ENCODE results near the gene PDLIM4.

The PDLIM4 gene

GRCh38 chr5:132274050-132274792 is 16.7 kb downstream of the PDLIM4 start:
- ATAC-seq, result no peak
- Mint-ChIP-seq H3K27ac (no peak overlapping the region), H3K4me3 (no peak overlapping the region), H3K4me1 (peaks cover 8% of the 10 kb centered on the region), H3K27me3 (peaks cover 5% of the 10 kb centered on the region), H3K9me3 (no peaks in the 10 kb centered on the region), H3K36me3 (ENCODE audit: low read depth) (no peaks in the 10 kb centered on the region)
- DNase-seq, result no peak

DNA sequence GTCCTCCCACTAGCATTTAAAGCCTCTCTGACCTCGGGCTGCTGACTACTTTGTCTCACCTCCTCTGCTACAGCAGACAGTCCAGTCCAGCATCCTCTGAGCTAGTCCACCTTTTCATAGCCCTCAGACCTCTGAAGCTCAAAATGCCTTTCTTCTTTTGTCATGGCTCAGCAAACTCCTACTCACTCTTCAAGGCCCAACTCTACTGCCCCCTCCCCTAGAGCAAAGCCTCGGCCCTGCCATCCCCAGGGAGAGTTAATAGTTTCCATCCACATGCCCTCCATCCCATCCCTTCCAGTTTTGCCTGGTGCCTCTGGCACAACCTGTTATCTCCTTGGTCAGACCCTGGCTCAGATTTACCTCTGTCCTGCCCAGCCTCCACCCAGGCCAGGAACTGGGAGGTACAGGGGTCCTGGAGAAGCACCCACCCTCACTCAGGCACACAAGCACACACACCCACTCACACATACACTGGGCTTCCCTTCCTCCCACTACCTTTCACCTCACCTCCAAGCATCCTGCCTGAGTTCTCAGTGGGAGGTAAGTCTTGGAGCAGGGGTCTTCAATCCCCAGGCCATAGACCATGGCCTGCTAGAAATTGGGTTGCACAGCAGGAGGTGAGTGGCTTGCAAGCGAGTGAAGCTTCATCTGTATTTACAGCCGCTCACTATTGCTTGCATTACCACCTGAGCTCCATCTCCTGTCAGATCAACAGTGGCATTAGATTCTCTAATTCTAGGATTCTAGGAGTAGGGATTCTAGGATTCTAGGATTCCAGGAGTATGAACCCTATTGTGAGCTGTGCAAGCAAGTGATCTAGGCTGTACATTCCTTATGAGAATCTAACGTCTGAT is 18.1 kb downstream of the PDLIM4 start:
- Mint-ChIP-seq H3K36me3 (ENCODE audit: low read depth) (no peaks in the 10 kb centered on the region), H3K4me3 (no peak overlapping the region), H3K9me3 (no peaks in the 10 kb centered on the region), H3K27me3 (peaks cover 7% of the 10 kb centered on the region), H3K27ac (no peak overlapping the region), H3K4me1 (peaks cover 8% of the 10 kb centered on the region)
- DNase-seq (no peak), ATAC-seq (no peak)

GRCh38 chr5:132277256-132277655 is 19.8 kb downstream of the PDLIM4 start:
- Mint-ChIP-seq H3K4me3 (no peak overlapping the region), H3K27ac (no peak overlapping the region), H3K36me3 (ENCODE audit: low read depth) (no peaks in the 10 kb centered on the region), H3K4me1 (peaks cover 6% of the 10 kb centered on the region), H3K9me3 (no peaks in the 10 kb centered on the region), H3K27me3 (peaks cover 7% of the 10 kb centered on the region)
- DNase-seq (no peak), ATAC-seq (no peak)

GRCh38 chr5:132277971-132278853 is 20.7 kb downstream of the PDLIM4 start:
- Mint-ChIP-seq H3K4me3 (no peak overlapping the region), H3K27ac (no peak overlapping the region), H3K27me3 (peaks cover 5% of the 10 kb centered on the region), H3K9me3 (no peaks in the 10 kb centered on the region), H3K36me3 (ENCODE audit: low read depth) (no peaks in the 10 kb centered on the region), H3K4me1 (no peaks in the 10 kb centered on the region)
- ATAC-seq, result no peak
- DNase-seq, result no peak

DNA sequence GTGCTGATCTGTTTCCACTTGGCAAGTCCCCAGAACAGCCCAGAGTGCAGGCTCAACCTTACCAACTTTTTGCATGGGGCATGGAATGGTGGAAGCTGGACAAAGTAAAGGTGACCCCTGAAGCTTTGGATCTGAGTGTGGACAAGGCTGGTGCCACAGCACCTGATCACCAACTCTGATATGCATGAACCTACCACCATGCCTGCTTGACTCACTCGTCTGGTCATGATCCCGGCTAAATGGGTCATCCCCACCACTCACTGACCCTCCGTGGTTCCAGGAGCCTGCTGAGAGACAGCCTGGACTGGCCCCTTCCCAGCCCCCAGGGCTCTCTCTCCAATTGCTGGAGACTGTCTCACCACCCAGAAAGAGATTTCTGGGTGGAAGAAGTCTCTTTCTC is 22.3 kb downstream of the PDLIM4 start:
- H3K27me3 Mint-ChIP-seq, result peaks cover 3% of the 10 kb centered on the region
- H3K36me3 Mint-ChIP-seq (ENCODE audit: low read depth), result no peaks in the 10 kb centered on the region
- H3K4me3 Mint-ChIP-seq, result no peak overlapping the region
- no peak overlapping the region for H3K27ac Mint-ChIP-seq
- no peak for DNase-seq
- ATAC-seq, result no peak
- H3K4me1 Mint-ChIP-seq, result no peaks in the 10 kb centered on the region
- H3K9me3 Mint-ChIP-seq, result no peaks in the 10 kb centered on the region

- no peak for DNase-seq
- H3K4me1 Mint-ChIP-seq, result no peaks in the 10 kb centered on the region
- H3K9me3 Mint-ChIP-seq, result no peaks in the 10 kb centered on the region
- H3K27me3 Mint-ChIP-seq, result peaks cover 3% of the 10 kb centered on the region
- ATAC-seq, result no peak
- no peak overlapping the region for H3K27ac Mint-ChIP-seq
- no peaks in the 10 kb centered on the region for H3K36me3 Mint-ChIP-seq (ENCODE audit: low read depth)
- H3K4me3 Mint-ChIP-seq, result no peak overlapping the region
Observed at GRCh38 chr5:132280371-132281240, 23.1 kb downstream of the PDLIM4 start.

DNA sequence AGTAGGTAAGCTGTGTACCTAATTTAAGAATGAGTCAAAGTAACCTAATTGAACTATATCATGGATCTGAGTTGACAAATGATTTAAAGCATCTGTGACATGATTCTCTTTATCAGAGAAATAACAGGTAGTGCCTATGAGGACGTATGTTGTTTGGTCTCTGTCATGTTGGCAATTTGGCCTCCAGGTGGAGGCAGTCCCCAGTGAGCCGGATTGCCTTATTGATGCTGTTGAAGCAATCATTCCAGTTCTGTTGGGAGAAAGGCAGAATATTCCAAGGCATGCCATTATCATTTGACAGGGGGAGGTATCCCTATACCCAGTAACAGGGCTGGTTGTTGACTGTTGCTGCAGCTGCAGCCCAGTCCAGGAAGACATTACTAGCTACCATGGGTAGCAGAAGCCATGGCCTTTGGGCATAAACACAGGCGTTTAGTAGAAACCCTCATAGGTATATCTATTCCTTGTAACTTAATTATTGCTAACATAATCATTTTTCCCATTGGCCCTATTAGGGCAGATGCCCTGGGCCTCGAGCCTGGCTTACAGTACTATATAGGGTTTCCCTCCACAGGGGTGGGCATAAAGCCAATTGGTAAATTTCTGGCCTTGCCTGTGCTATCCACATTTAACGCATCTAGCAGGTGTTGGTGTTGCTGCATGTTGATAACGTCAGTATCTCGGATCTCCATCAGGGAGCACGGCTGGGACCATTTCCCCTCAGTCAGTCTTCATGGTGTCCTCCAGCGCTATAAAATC is 24.5 kb downstream of the PDLIM4 start:
- ATAC-seq (no peak), DNase-seq (no peak)
- Mint-ChIP-seq H3K9me3 (no peaks in the 10 kb centered on the region), H3K4me1 (no peaks in the 10 kb centered on the region), H3K36me3 (ENCODE audit: low read depth) (no peaks in the 10 kb centered on the region), H3K27ac (no peak overlapping the region), H3K4me3 (no peak overlapping the region), H3K27me3 (peaks cover 3% of the 10 kb centered on the region)

DNA sequence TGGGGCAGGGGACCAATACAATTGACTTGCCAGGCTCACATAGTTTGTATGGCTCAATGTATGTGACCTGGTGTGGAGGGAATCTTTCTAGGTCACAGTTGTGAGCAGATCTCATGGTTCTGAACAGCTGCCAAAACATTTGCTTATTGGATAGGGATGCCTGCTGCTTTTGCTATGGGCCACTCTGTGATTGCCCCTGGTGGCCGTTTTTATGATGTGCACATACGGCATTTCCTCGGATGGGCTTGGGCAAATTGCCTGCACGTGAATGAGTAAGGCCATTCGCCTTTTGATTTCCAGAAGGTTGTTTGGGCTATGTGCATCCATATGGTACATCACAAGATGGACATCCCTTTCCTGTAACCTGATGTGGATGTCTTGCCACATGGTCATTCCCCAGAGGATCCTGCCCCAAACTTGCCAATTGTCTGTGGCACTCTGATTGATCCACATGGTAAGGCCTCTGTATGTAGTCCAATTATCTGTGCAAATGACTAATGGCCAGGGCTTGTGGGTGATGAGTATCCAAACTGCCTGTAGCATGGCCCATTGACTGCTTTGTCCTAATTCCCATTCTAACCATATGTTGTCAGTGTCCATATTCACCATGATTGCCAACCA is 26.0 kb downstream of the PDLIM4 start:
- Mint-ChIP-seq H3K4me3 (no peak overlapping the region), H3K9me3 (no peaks in the 10 kb centered on the region), H3K27me3 (peaks cover 3% of the 10 kb centered on the region), H3K27ac (no peak overlapping the region), H3K36me3 (ENCODE audit: low read depth) (no peaks in the 10 kb centered on the region), H3K4me1 (no peaks in the 10 kb centered on the region)
- ATAC-seq, result no peak
- DNase-seq, result no peak

DNA sequence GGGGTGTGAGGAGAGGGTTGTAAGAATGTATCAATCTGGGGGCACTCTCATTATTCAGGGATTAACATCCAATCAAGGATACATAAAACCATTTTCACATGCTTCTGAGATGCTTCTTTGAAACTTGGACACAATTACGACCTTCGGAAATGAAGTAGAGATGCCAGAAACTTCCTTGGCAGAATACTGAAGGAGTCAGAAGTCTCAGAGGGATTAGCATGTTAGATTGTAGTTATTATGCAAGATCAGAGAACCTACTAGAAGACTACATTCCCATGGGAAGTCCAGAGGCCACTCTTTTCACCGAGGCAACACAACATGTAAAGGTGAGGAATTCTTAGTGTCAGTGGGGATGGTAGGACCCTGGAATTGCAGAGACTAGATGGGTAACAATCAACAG is 31.6 kb downstream of the PDLIM4 start:
- Mint-ChIP-seq H3K4me1 (peaks cover 9% of the 10 kb centered on the region), H3K36me3 (ENCODE audit: low read depth) (no peaks in the 10 kb centered on the region), H3K27ac (no peak overlapping the region), H3K9me3 (no peaks in the 10 kb centered on the region), H3K4me3 (no peak overlapping the region), H3K27me3 (peaks cover 1% of the 10 kb centered on the region)
- DNase-seq, result no peak
- ATAC-seq, result no peak

DNA sequence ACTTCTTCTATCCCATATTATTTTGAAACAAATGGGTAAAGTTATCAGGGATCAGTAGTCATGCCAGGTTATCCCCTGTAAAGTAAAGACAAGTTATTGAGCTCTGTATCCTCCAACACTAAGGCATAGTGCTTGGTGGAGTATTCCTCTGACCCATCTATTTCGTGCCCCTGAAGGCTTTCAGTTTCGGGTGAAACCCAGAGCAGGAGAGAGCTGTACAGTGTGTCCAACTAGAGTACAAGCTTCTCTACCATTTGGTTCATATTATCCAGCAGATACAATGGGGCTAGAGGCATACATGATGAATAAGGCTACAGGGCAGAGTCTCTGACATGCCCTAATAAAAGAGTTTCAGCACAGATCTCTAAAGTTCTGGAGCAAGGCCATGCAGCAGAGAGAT is 33.5 kb downstream of the PDLIM4 start:
- ATAC-seq (no peak), DNase-seq (no peak)
- H3K27ac Mint-ChIP-seq, result no peak overlapping the region
- H3K4me3 Mint-ChIP-seq, result no peak overlapping the region
- peaks cover 21% of the 10 kb centered on the region for H3K4me1 Mint-ChIP-seq
- H3K36me3 Mint-ChIP-seq (ENCODE audit: low read depth), result no peaks in the 10 kb centered on the region
- H3K9me3 Mint-ChIP-seq, result no peaks in the 10 kb centered on the region
- peaks cover 1% of the 10 kb centered on the region for H3K27me3 Mint-ChIP-seq

DNA sequence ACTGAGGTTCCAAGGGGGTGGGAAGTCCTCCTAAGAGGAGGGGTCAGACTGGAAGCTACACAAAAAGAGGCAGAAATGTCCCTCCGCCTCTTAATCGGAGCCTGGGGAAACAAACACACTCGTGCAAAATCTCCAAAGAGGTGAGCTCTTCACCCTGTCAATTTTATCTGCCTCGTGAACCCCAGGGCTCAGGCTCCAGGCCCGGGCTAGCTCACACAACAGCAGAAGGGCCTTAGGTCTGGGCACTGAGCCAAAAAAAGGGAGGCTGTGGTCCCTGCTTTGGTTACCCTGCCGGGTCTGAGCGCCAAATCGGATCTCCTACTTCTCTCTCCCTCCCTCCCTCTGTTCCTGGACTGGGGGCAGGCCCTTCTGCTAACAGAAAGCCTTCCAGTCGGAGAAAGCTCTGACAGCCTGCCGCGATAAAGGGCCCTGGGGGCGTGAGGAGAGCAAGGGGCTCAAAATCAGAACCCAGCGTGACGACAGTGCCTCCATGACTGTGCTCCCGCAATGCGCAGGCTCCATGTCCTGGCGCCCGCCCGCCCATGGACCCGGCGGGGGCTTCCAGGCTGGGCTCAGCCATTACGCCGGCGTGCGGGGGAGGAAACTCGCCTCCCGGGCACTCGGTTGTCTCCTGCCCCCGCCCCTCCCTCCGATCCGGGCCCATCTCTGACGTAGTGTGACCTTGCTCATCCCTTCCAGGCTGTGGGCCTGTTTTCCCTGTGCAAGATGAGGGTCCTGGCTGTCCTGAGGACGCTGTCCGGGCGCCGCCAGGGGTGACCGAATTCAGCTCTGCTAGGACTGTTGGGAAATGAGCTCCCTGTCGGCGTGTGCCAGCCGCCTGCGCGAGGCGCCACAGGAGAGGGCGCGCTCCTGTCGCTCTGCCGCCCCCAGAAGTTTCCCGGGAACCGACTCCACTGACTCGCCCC is 35.8 kb downstream of the PDLIM4 start:
- Mint-ChIP-seq H3K36me3 (ENCODE audit: low read depth) (no peaks in the 10 kb centered on the region), H3K4me1 (peaks cover 33% of the 10 kb centered on the region), H3K9me3 (no peaks in the 10 kb centered on the region), H3K27me3 (peaks cover 1% of the 10 kb centered on the region), H3K4me3 (peak overlapping the region; percentile 93), H3K27ac (peak overlapping the region; percentile 95)
- peak; percentile 88 for DNase-seq
- peak; percentile 52 for ATAC-seq

DNA sequence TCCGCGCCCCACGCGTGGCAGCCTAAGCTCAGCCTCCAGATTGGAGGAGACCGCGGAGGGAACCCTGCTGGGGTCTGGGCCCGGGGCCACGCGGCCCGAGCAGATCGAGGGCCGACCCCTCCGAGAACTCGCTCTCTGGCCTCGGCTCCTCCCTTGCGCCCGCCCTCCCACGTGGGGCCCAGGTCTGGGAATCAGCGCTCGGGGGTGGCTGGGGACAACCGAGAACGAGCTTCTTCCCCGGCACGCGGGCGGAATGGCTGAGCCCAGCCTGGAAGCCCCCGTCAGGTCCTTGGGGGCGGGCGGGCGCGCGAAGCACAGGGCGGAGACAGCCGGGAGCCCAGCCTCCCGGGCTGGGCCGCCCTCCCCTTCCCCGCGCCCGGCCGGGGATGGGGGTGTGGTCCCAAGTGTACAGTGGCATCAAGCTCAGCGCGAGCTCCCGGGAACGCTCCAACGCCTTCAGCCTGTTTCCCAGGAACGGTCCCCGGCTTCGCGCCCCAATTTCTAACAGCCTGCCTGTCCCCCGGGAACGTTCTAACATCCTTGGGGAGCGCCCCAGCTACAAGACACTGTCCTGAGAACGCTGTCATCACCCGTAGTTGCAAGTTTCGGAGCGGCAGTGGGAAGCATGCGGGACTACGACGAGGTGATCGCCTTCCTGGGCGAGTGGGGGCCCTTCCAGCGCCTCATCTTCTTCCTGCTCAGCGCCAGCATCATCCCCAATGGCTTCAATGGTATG is 36.7 kb downstream of the PDLIM4 start, which contains the start of gene SLC22A4:
TSS of gene SLC22A4 (plus strand) at position 403 of the 736 bp plus-strand sequence. CDS start at position 626, 223 bp downstream.
- Mint-ChIP-seq H3K4me3 (peak within 1 kb of the TSS; percentile 93), H3K27ac (peak within 1 kb of the TSS; percentile 95), H3K36me3 (ENCODE audit: low read depth) (no peaks in the 10 kb centered on the region), H3K27me3 (peaks cover 1% of the 10 kb centered on the region), H3K9me3 (no peaks in the 10 kb centered on the region), H3K4me1 (peaks cover 34% of the 10 kb centered on the region)
- ATAC-seq, result peak; percentile 84
- DNase-seq, result peak; percentile 90
